Medulla oblongata (tissue), 1 donor: ENCODE measurements around the gene SLC12A4.

Experiments
- DNase-seq: peaks from one replicate; pipeline ENCODE4 v3.0.0-alpha.2; 2015; ENCODE audit errors: extremely low spot score

The SLC12A4 gene

DNA sequence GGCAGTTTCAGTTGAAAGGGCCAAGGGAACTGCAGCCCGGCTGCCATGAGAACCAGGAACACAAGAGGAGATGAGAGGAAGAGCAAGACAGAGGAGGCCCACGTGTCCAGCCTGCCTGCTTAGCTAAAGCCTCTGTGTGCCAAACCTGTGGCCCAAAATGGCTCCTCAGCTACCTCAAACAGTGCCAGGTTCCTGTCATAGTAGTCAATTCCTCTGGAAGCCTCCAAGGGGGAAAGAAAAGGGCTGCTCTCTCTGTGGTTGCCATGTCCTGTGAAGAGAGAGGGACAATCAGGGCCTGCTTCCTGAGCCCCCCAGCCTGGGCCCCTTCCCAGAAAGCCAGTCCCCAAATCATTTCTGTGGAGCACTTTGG lies 5.2 kb downstream of the SLC12A4 start:
- peak; percentile 70 for DNase-seq

DNA sequence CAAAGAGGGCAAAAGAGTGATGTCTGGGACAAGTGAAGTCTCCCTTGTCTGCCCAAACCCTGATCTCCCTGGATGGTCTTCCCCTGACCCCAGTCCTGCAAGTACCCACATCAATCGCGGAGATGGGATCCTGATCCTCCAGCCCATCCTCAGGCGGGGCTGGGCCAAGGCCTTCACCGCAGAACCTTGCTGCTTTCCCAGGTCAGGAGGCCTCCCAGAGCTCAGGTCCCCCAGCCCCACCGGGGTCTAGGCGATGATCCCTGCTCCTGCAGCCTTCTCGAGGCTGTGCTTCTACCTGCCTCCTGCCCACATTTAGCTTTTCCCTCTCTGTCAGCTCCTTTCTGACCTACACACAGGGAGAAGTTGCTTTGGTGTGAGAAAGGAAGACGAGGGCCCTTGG lies 6.3 kb downstream of the SLC12A4 start:
- DNase-seq = no peak

DNA sequence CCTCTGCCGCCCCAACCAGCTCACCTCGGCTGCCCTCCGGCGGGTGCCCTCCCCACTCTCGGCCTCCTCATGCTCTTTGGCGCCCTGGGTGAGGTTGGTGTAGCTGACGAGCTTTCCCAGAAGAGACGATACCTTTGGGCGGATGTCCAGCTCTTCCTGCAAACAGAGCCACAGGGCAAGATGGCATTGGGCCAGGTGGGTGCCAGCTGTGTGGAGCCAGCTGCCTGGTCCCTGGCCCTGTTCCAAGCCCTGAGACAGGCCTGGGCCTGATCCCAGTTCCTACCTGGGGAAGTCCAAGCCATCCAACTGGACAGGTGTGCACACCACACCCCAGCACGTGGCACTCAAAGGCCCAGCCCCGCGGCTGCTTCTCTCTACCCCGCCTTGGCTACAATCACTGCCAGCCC lies 6.9 kb downstream of the SLC12A4 start:
- no peak for DNase-seq

DNA sequence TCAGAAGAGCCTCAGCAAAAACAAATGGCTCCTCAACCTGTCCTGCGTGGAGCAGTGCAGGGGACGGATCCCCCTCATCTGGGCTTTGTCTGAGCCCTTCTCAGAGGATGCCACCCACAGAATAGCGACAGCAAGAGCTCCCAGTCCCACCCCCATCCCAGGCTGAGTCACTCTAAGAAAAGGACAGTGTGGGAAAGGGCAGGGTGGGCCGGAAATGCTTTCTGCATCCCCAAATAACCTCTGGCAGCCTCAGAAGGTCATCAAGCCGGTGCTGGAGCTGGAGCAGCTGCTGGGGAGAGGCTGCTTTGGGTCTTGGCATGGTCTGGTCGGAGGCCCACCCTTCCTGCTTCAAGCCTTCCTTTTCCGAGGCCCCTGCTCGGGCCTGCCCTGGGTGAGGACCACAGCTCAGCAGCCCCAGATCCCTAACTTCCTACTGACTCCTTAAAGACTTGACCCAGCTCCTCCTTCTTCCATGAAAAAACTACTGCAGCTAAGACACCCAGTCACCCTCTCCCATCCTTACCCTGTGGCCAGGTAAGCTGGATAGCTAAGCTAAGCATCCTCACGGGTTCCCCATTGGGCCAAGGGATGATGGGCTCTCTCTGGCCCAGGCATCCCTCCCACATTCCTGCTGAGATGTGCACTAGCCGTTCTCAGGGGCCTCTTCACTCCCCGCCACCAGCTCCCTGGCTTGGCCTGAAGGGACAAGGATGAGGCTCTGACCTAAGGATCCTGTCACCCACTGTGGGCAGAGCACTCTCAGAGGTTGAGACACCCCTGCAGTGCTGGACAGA lies 8.7 kb downstream of the SLC12A4 start:
- DNase-seq = no peak

DNA sequence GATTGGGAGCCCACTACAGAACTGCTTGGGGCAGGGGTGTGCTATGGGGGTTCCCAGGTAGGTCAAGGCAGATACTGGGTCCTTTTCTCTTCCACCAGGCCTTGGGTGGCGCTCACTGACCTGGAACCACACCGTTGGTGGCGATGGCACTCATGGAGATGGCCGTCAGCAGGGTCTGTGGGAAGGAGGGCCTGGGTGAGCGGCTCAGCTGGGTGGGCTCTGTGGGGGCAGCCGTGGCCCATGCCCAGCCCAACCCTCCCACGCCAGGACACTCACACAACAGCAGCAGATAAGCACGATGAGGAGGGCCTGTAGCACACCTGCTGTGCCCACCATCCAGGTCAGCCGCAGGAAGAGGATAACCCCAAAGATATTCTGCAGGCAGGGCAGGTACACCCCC lies 10.8 kb downstream of the SLC12A4 start:
- no peak for DNase-seq

DNA sequence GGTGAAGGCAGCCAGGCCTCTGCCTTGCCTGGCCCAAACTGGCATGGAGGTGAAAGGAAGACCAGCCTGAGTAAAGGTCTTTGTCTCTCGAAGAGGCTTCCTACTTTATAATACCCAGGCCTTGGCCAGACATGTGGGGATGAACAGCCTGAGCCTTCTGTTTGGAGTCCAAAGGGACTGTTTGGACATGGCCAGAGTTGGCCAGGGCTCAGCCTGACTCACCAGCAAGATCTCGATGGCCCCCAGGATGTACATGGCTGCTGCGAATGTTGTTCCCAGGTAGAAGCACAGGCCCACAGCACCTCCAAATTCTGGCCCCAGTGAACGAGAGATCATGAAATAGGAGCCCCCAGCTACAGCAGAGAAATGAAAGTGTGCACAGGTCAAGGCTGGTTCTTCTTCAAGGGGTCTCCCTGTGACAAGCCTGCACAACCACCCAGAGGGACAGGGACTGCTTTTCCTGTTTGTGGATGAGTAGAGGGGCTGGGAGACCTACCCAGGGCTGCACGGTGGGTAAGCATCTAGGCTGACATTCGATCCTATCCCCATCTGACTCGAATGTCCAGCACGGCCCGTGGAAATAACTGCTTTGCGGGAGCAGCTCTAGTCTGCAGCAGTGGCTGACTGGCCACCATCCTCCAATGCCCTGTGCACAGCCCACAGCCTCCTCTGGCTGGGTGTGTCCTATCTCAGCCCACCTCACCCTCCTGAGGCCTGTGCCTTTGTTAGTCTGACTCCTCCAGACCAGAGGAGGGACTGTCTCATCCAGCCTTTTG lies 13.8 kb downstream of the SLC12A4 start:
- no peak for DNase-seq

DNA sequence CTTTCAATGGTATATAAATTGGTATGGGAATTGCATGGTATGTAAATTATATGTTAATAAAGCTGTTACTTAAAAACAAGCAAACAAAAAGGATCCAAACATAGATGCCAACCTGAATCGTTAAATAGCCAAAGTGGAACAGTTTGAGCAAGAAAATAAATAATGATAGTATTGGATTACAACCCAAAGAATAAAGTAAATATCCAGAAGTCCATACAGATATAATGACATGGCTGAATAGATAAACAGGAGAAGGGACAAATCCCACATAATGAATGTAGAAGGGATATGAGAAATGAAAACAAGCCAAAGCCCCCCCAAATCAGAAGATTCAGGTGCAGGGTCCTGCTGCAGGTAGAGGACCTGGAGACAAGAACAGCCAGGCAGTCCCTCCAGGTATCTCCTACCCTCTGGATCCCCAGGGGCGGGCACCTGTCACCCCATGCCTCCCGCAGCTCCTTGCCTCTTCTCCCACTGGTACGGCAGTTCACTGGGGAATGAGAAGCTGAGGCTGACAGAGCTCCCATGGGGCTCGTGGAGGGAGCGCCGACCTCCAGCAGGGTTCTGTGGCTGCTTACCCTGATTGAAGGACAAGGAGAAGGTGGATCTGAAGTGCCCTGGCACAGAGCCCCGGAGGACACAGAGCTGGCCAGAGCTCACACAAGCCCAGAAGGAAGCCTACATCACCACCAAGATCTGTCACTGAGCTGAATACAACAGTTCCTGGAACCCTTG lies 14.6 kb downstream of the SLC12A4 start:
- no peak for DNase-seq

DNA sequence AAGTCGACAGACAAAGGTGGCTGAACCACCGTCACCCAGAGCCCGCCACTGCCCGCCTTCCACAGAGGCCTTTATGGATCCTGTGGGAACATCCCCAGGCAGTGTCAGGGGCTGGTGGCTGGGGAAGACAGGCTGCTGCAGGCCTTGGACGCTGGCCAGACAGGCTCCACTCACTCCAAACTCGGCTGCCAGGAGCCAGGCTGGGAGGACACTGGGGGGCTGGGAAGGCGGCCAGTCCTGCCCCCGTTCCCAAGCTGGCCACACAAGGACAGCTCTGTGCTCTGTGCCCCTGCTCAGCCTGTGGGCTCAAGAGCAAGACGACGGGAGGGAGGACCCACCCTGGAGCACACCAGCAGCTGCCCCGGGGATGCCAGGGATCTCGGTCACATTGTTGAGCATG lies 17.0 kb downstream of the SLC12A4 start:
- DNase-seq = peak; percentile 91

DNA sequence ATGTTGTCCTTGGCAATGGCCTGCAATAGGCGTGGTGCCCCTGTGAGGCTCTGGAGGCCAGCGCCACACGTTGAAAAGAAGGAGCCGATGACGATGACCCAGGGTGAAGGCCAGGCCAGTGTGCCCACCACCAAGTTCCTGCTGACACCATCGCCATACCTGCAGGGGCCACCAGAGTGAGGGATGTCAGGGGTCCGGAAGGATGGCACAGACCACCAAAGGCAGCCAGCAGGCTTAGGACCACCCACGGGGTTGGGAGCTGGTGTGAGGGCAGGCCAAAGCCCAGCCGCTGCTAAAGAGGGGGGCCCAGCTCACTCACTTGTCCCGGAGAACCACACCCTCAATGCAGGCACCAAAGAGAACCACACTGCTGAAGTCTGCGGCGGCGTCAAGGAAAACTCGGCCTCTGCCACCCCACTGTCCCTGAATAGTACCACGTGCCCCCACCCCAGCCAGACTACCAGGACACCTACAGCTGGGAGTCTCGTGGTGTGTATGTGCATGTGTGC lies 18.0 kb downstream of the SLC12A4 start:
- DNase-seq = no peak

DNA sequence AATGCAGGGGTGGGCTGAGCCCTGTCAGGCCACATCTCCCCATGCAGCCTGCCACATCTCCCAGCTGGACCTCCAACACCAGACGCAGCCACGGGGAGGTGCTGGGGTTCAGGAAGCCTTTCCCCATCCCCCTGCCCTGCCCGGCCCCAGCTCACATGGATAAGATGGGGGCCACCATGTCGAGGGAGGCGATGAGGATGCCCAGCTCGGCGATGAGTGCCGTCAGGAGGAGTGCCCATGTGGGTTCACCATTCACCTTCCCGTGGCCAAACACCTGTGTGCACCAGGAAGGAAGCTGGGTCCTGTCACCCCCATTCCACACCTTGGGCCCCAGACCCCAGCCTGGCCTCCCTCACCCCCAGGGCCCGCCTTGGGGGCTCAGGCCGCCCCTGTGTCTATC lies 18.8 kb downstream of the SLC12A4 start:
- DNase-seq = no peak

DNA sequence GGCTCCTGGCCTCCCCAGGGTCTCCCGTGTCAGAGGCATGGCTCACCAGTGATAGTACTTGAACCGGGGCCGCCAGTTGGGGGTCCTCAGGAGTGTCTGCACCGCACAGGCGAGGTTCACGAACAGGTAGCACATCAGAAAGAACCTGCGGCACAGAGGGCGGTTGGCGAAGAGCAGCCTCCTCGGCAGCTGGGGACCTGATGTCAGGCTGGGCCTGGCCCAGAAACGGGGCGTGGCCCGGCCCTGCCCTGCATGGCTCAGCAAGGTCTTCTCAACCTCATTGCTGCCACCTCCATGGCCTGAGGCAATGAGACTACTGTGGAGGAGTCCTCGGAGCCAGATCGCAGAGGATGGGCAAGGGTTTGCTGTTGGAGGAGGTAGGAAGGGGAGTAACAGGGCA lies 20.4 kb downstream of the SLC12A4 start:
- DNase-seq = no peak

DNA sequence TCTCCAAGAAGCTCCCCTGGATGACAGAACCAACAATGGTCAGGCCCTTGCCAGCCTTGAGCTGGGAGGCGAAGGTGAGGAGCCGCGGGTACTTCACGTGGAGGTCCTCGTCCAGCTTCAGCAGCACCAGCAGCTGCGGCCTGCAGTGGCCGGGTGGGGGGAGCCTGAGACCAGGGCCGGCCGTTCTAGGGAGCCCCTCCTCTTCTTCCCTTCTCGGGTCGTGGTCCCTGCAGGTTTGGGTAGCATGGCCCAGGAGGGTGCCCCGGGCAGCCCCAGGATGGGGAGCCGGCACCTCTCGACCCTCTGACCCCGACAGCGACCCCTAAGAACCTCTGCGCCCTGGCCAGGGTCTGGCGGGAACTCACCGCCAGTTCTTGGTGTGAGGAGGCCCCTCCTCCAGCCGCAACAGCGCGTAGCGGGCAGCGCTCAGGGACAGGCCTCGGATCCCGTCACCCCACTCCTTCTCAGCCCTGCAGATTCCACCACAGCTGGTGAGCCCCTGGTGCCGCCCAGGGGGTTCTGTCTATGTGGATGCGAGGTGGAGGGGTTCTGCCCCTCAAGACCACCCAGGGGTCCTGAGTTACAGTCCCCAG lies 21.4 kb downstream of the SLC12A4 start:
- DNase-seq = no peak

DNA sequence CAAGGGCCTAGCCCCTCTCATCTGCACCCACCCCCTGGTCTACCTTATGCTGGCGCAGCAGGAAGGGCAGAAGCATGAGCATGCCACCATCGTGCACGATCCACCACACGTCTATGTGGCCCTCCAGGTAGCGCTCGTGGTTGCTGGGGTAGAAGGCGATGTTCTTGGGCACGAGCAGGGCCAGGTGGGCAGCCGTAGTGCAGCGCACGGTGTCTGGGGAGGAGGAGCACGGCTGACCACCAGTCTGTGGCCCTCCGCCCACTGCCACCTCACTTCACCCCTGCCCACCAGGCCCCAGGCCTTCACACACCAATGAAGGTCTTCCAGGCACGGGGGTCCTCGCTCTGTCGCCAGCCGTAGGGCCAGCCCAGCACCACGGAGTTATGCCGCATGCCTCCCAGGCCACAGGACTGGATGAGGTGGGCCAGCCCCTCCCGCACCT lies 22.3 kb downstream of the SLC12A4 start:
- DNase-seq = no peak

DNA sequence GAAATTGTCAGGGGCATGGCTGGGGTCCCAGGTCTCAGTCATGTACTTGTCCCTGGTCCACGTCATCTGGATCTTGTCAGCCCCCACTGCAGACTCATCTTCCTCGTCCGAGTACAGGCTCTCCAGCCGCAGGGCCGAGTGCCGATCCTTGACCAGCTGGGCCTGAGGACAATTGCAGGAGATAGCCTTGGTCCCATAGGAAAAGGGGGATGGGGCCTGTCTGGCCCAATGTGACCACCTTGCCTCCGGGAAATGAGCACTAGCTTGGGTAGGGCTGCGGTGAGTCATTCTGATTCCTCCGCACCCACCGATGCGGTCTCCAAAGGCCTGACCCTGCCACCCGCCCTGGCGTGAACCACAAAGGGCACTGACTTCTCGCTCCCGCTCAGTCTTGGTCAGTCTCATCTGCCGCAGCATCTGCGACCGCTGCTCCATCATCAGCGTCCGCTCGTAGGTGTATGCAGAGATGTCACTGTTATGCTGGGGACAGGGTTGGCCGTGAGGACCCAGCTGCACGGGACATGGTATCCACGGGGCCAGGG lies 23.0 kb downstream of the SLC12A4 start:
- DNase-seq = no peak

DNA sequence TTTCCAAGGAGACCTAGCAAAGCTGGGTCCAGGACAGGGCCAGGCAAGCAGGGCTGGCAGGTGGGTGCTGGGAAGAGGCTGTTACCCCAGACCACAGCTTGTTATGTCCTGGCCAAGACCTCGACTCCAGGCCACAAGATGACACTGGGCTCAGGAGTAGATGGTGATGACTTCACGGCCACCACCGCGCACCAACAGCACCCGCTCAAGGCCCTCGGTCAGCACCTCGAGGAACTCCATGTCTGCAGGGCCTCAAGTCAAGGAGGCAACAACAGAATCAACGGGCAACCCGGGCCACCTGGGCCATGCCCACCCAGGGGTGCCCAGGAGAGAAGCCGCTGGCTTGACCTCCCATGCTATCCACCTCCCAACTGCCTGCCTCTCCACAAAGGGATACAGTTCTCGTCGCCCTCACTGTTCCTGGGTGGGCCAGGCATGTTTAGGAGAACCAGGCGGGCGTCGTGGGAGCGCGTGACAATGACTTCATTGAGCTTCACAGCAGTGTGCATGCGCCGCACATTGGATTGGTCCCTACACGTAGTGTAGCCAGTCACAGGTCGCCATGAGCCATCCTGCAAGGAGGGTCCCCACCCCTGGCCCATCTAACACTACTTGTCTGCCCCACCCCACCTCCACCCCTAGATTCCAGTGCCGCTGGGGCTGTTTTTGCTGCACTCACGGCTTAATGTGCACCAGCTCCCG lies 23.6 kb downstream of the SLC12A4 start:
- DNase-seq = no peak

DNA sequence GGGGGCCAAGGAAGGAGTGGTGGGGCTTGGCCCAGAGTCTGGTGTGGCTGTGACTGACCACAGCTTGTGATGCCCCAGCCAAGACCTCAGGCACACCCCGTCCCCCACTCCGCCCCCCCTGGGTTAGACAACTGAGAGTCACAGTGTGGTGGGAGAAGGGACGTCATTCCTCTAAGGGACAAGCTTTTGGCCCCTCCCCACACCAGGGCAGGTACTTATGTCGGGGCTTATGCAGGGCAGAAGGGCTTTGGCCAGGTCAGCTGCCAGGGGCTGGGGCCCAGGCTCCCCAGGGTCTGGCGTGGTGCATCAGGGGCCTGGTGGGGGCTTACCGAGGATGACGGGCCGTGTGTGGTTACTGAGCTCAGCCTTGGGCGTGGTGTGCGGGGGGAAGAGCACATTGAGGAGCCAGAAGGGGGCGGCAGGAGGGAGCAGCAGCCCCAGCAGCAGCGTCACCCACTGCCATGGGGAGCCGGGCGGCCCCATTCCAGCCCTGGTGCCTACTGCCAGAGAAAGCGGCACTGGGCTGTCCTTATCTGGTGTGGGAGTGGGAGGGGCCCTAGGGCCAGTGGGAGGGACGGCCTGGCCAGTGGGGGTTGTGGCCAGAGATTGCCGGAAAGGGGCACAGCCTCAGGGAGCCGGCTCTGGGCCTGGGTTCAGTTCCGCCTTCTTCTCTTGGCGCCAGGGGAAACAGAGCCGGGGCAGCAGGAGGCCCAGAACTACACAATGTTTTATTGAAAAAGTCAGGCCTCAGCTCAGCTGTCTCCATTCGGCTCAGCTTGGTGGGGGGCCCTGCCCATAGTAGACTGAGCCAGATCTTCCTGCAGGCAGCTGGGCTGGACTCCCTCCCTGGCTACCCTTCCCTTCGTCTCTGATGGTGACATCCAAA lies 24.6 kb downstream of the SLC12A4 start, which contains the start of gene LCAT:
Gene LCAT, minus strand, starts transcription at position 502 of the 886 bp plus-strand sequence. Its CDS starts 19 bp downstream, at position 483.
- DNase-seq = peak; percentile 91

DNA sequence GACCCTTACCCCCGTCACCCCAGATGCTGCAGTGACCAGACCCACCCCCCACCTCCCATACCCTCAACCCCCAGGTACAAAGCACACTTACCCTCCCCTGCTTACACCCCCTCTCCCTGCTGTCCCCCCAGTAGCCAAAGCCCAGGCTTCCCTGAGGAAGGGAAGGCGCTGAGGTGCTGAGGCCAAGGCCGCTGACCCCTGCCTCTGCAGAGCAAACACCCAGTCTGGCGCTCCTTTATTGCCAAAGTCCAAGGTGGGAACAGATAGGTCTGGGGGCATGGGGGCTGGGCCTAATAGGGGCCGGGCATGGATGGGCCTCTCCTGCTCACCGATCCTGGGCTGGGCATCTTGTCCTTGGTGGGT lies 25.2 kb downstream of the SLC12A4 start:
- DNase-seq = no peak

DNA sequence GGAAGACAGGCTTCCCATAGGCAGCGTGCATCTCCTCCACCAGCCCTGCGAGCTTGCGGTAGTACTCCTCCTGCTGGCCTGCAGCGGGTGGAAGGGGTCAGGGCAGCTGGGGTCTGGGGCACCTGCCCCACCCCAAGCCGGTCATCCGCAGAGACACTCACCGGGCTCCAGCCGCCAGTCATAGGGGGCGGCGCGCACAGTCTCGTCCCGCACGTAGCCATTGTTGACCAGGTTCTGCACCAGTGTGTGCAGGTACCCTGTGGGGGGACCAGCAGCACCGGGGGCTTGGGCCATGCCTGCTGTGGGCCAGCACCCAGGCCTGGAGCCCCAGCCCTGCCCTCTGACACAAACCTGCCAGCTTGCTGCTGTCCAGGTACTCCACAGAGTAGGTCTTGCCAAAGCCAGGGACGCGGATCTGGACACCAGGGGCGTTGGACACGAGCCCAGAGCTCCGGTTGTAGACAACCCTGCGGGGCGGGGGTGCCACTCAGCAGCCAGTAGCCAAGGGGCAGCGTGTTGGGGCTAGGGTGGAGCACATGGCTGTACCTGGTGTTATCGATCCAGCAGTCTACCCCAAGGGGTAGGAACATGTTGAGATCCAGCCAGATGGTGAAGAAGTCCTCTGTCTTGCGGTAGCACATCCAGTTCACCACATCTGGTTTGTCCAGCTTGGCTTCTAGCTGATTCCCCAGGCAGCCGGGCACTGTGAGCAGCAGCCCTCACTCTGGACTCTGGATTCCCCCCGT lies 25.8 kb downstream of the SLC12A4 start:
- no peak for DNase-seq

DNA sequence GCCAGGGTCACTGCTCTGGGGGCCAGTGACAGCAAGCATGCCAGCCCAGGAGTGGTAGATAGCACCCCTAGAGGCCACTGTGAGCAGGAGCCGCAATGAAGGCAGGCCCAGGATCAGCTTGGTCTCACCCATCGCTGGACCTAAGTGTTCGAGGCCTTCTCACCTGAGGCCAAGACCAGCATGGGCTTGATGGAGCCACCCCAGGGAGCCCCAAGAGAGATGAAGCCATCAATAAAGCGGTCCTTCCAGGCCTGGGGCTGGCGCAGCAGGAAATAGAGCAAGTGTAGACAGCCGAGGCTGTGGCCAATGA lies 26.3 kb downstream of the SLC12A4 start:
- peak; percentile 31 for DNase-seq
